ENCODE measurements around the gene OSCP1. TPM values are rescaled to one million over a fixed set of nuclear protein-coding genes. Genes with fewer than 3 reads are reported as not detected.

Gene OSCP1
- total RNA-seq, 2 donors from 2014 or later = 0.99 TPM; not detected in 1

- H3K9me3 ChIP-seq (ENCODE audit: control insufficient read depth, low read length, poor library complexity, severe bottlenecking) = no peaks in the 10 kb centered on the region
- Mint-ChIP-seq H3K27me3 (no peaks in the 10 kb centered on the region), H3K4me1 (peaks cover 14% of the 10 kb centered on the region), H3K36me3 (ENCODE audit: low read depth) (no peaks in the 10 kb centered on the region), H3K27ac (peak overlapping the region; percentile 34), H3K4me3 (no peak overlapping the region)
- DNase-seq (no peak), ATAC-seq (no peak)
Observed at GRCh38 chr1:36467027-36467410, 16.8 kb upstream of the OSCP1 start.

- Mint-ChIP-seq H3K27ac (peak overlapping the region; percentile 98), H3K27me3 (no peaks in the 10 kb centered on the region), H3K4me1 (peaks cover 14% of the 10 kb centered on the region), H3K36me3 (ENCODE audit: low read depth) (no peaks in the 10 kb centered on the region), H3K4me3 (no peak overlapping the region)
- ATAC-seq (no peak), DNase-seq (no peak)
- no peaks in the 10 kb centered on the region for H3K9me3 ChIP-seq (ENCODE audit: control insufficient read depth, low read length, poor library complexity, severe bottlenecking)
Observed at GRCh38 chr1:36466370-36467026, 16.2 kb upstream of the OSCP1 start.

GRCh38 chr1:36465731-36466369 is 15.6 kb upstream of the OSCP1 start:
- ATAC-seq (no peak), DNase-seq (no peak)
- H3K9me3 ChIP-seq (ENCODE audit: control insufficient read depth, low read length, poor library complexity, severe bottlenecking) = no peaks in the 10 kb centered on the region
- Mint-ChIP-seq H3K4me3 (no peak overlapping the region), H3K27ac (peak overlapping the region; percentile 98), H3K4me1 (peaks cover 18% of the 10 kb centered on the region), H3K36me3 (ENCODE audit: low read depth) (peaks cover 3% of the 10 kb centered on the region), H3K27me3 (no peaks in the 10 kb centered on the region)

- no peaks in the 10 kb centered on the region for H3K9me3 ChIP-seq (ENCODE audit: control insufficient read depth, low read length, poor library complexity, severe bottlenecking)
- peaks cover 4% of the 10 kb centered on the region for H3K36me3 Mint-ChIP-seq (ENCODE audit: low read depth)
- H3K27ac Mint-ChIP-seq = peak overlapping the region; percentile 98
- peaks cover 22% of the 10 kb centered on the region for H3K4me1 Mint-ChIP-seq
- ATAC-seq = peak; percentile 64
- no peak for DNase-seq
- no peaks in the 10 kb centered on the region for H3K27me3 Mint-ChIP-seq
- H3K4me3 Mint-ChIP-seq = peak overlapping the region; percentile 99
Observed at GRCh38 chr1:36464605-36465393, 14.5 kb upstream of the OSCP1 start.

GRCh38 chr1:36463803-36464604 is 13.8 kb upstream of the OSCP1 start, which contains the start of gene MRPS15:
Gene MRPS15, minus strand, starts transcription at chr1:36464384. Its CDS starts 109 bp downstream, at chr1:36464275.
- H3K27ac Mint-ChIP-seq = peak within 1 kb of the TSS; percentile 98
- ATAC-seq (peak; percentile 98), DNase-seq (peak; percentile 81 to 87 (median 81))
- peaks cover 4% of the 10 kb centered on the region for H3K36me3 Mint-ChIP-seq (ENCODE audit: low read depth)
- H3K9me3 ChIP-seq (ENCODE audit: control insufficient read depth, low read length, poor library complexity, severe bottlenecking) = no peaks in the 10 kb centered on the region
- peaks cover 26% of the 10 kb centered on the region for H3K4me1 Mint-ChIP-seq
- H3K4me3 Mint-ChIP-seq = peak within 1 kb of the TSS; percentile 99
- H3K27me3 Mint-ChIP-seq = no peaks in the 10 kb centered on the region

- Mint-ChIP-seq H3K27me3 (no peaks in the 10 kb centered on the region), H3K36me3 (ENCODE audit: low read depth) (peaks cover 4% of the 10 kb centered on the region), H3K4me1 (peaks cover 31% of the 10 kb centered on the region), H3K4me3 (peak overlapping the region; percentile 99), H3K27ac (peak overlapping the region; percentile 98)
- ATAC-seq (no peak), DNase-seq (no peak)
- no peaks in the 10 kb centered on the region for H3K9me3 ChIP-seq (ENCODE audit: control insufficient read depth, low read length, poor library complexity, severe bottlenecking)
Observed at GRCh38 chr1:36463463-36463802, 13.2 kb upstream of the OSCP1 start.

GRCh38 chr1:36458910-36459309 is 8.7 kb upstream of the OSCP1 start:
- Mint-ChIP-seq H3K27ac (no peak overlapping the region), H3K27me3 (no peaks in the 10 kb centered on the region), H3K36me3 (ENCODE audit: low read depth) (peaks cover 13% of the 10 kb centered on the region), H3K4me3 (no peak overlapping the region), H3K4me1 (peaks cover 42% of the 10 kb centered on the region)
- no peak for DNase-seq
- no peak for ATAC-seq
- H3K9me3 ChIP-seq (ENCODE audit: control insufficient read depth, low read length, poor library complexity, severe bottlenecking) = no peaks in the 10 kb centered on the region

- H3K9me3 ChIP-seq (ENCODE audit: control insufficient read depth, low read length, poor library complexity, severe bottlenecking) = no peaks in the 10 kb centered on the region
- H3K27ac Mint-ChIP-seq = peak overlapping the region; percentile 63
- peak overlapping the region; percentile 62 for H3K4me3 Mint-ChIP-seq
- DNase-seq = no peak
- no peaks in the 10 kb centered on the region for H3K27me3 Mint-ChIP-seq
- peaks cover 13% of the 10 kb centered on the region for H3K36me3 Mint-ChIP-seq (ENCODE audit: low read depth)
- ATAC-seq = peak; percentile 81
- peaks cover 37% of the 10 kb centered on the region for H3K4me1 Mint-ChIP-seq
Observed at GRCh38 chr1:36457691-36458090, 7.4 kb upstream of the OSCP1 start.

- Mint-ChIP-seq H3K4me1 (peaks cover 41% of the 10 kb centered on the region), H3K27me3 (no peaks in the 10 kb centered on the region), H3K36me3 (ENCODE audit: low read depth) (peaks cover 13% of the 10 kb centered on the region), H3K27ac (no peak overlapping the region), H3K4me3 (peak overlapping the region; percentile 5)
- H3K9me3 ChIP-seq (ENCODE audit: control insufficient read depth, low read length, poor library complexity, severe bottlenecking) = no peaks in the 10 kb centered on the region
- no peak for ATAC-seq
- DNase-seq = no peak
Observed at GRCh38 chr1:36456391-36456928, 6.2 kb upstream of the OSCP1 start.

- Mint-ChIP-seq H3K4me3 (no peak overlapping the region), H3K27ac (no peak overlapping the region), H3K27me3 (no peaks in the 10 kb centered on the region), H3K4me1 (peaks cover 40% of the 10 kb centered on the region), H3K36me3 (ENCODE audit: low read depth) (peaks cover 9% of the 10 kb centered on the region)
- no peaks in the 10 kb centered on the region for H3K9me3 ChIP-seq (ENCODE audit: control insufficient read depth, low read length, poor library complexity, severe bottlenecking)
- ATAC-seq (no peak), DNase-seq (no peak)
Observed at GRCh38 chr1:36455386-36455785, 5.1 kb upstream of the OSCP1 start.

GRCh38 chr1:36453600-36454388 is 3.5 kb upstream of the OSCP1 start:
- peak overlapping the region; percentile 59 for H3K27ac Mint-ChIP-seq
- ATAC-seq (no peak), DNase-seq (no peak)
- H3K4me1 Mint-ChIP-seq = peaks cover 40% of the 10 kb centered on the region
- H3K4me3 Mint-ChIP-seq = no peak overlapping the region
- no peaks in the 10 kb centered on the region for H3K27me3 Mint-ChIP-seq
- peaks cover 9% of the 10 kb centered on the region for H3K36me3 Mint-ChIP-seq (ENCODE audit: low read depth)
- H3K9me3 ChIP-seq (ENCODE audit: control insufficient read depth, low read length, poor library complexity, severe bottlenecking) = no peaks in the 10 kb centered on the region

GRCh38 chr1:36453051-36453450 is 2.8 kb upstream of the OSCP1 start:
- Mint-ChIP-seq H3K27me3 (no peaks in the 10 kb centered on the region), H3K36me3 (ENCODE audit: low read depth) (peaks cover 9% of the 10 kb centered on the region), H3K4me3 (no peak overlapping the region), H3K4me1 (peaks cover 37% of the 10 kb centered on the region), H3K27ac (peak overlapping the region; percentile 59)
- H3K9me3 ChIP-seq (ENCODE audit: control insufficient read depth, low read length, poor library complexity, severe bottlenecking) = no peaks in the 10 kb centered on the region
- DNase-seq (no peak), ATAC-seq (no peak)
